Hepatocyte (in vitro differentiated cells): ENCODE data around the gene MTARC2. TPM values are rescaled to one million over a fixed set of nuclear protein-coding genes. Genes with fewer than 3 reads are reported as not detected.

Experiments used
- DNase-seq: peaks from one replicate; pipeline ENCODE4 v3.0.0-alpha.2; 2016; ENCODE audit warnings: low spot score
- H2AFZ ChIP-seq: fragments of 200-600 bp; sonication (generic); 2 replicates; pipeline ENCODE4 v1.6.0; 2016; ENCODE audit warnings: antibody characterized with exemption, mild to moderate bottlenecking
- H3K27ac ChIP-seq: fragments of 200-600 bp; sonication (generic); 2 replicates; pipeline ENCODE4 v1.5.1; 2016; ENCODE audit warnings: mild to moderate bottlenecking
- H3K27me3 ChIP-seq: fragments of 200-600 bp; sonication (generic); 2 replicates; pipeline ENCODE4 v1.6.1; 2016
- H3K36me3 ChIP-seq: fragments of 200-600 bp; sonication (generic); replicated peaks from 2 replicates; pipeline ENCODE4 v1.5.1; 2016; ENCODE audit warnings: low read depth; ENCODE audit not compliant: insufficient read depth
- H3K4me1 ChIP-seq: fragments of 200-600 bp; sonication (generic); 2 replicates; pipeline ENCODE4 v1.5.1; 2016; ENCODE audit warnings: mild to moderate bottlenecking, moderate library complexity; ENCODE audit not compliant: insufficient read depth
- H3K4me2 ChIP-seq: fragments of 200-600 bp; sonication (generic); 2 replicates; pipeline ENCODE4 v1.6.0; 2016
- H3K4me3 ChIP-seq: fragments of 200-600 bp; sonication (generic); 2 replicates; pipeline ENCODE4 v1.5.1; 2016; ENCODE audit warnings: mild to moderate bottlenecking
- H3K79me2 ChIP-seq: fragments of 200-600 bp; sonication (generic); 2 replicates; pipeline ENCODE4 v1.6.0; 2017; ENCODE audit warnings: mild to moderate bottlenecking
- H3K9me2 ChIP-seq: fragments of 200-600 bp; sonication (generic); replicated peaks from 2 replicates; pipeline ENCODE4 v1.6.0; 2017; ENCODE audit warnings: mild to moderate bottlenecking; ENCODE audit not compliant: insufficient read depth
- H3K9me3 ChIP-seq: fragments of 200-600 bp; sonication (generic); 2 replicates; pipeline ENCODE4 v1.5.1; 2016; ENCODE audit warnings: low read depth, mild to moderate bottlenecking
- H4K20me1 ChIP-seq: fragments of 200-600 bp; sonication (generic); 2 replicates; pipeline ENCODE4 v1.6.0; 2016; ENCODE audit warnings: mild to moderate bottlenecking; ENCODE audit not compliant: insufficient read depth, poor library complexity, severe bottlenecking
- EZH2 ChIP-seq: fragments of 200-600 bp; sonication (generic); IDR thresholded peaks from 2 replicates; pipeline ENCODE4 v1.6.1; 2016; ENCODE audit warnings: antibody characterized with exemption, mild to moderate bottlenecking, borderline replicate concordance
- EZH2phosphoT487 ChIP-seq: fragments of 200-600 bp; sonication (generic); IDR thresholded peaks from one replicate; pipeline ENCODE4 v1.6.1; 2018; ENCODE audit warnings: antibody characterized with exemption, mild to moderate bottlenecking, low read depth, moderate library complexity; ENCODE audit not compliant: unreplicated experiment, severe bottlenecking
- WGBS: methylation state at CpG from one replicate; pipeline ENCODE4 v1.1.6; 2016; ENCODE audit warnings: low lambda C conversion rate; ENCODE audit errors: missing lambda C conversion rate; 5-methylcytosine and 5-hydroxymethylcytosine counted together
- polyA plus RNA-seq: library from polyadenylated mRNA; unstranded; fragments of >200 nt; fragmentation: Nextera tagmentation; extraction: Ambion mirVana; gene quantifications from 2 replicates; pipeline ENCODE4 v1.2.1, GENCODE V29; 2016
- total RNA-seq: library from RNA; depleted of rRNA; stranded (reverse); fragments of >200 nt; gene quantifications from 2 replicates; pipeline ENCODE4 v1.2.3, GENCODE V29; 2014
- TF ChIP-seq, protein P1 (sequence below): fragments of 200-600 bp; sonication (generic); IDR thresholded peaks from 2 replicates; pipeline ENCODE4 v1.5.1; 2016; ENCODE audit warnings: antibody characterized with exemption, mild to moderate bottlenecking; ENCODE audit not compliant: poor library complexity

The MTARC2 gene
- total and polyA plus RNA-seq, 2 experiments from 2014 or later: 23.7 to 24.4 TPM

- Histone ChIP-seq H4K20me1 (no peaks in the 10 kb centered on the region), H3K27me3 (no peaks in the 10 kb centered on the region), H3K9me2 (no peaks in the 10 kb centered on the region), H3K4me3 (no peak overlapping the region), H2AFZ (no peak overlapping the region), H3K27ac (no peak overlapping the region), H3K36me3 (no peaks in the 10 kb centered on the region), H3K79me2 (no peaks in the 10 kb centered on the region), H3K9me3 (no peaks in the 10 kb centered on the region), H3K4me1 (no peaks in the 10 kb centered on the region), H3K4me2 (no peak overlapping the region)
- 72% methylated on average over 2 of the region's 2 CpGs for WGBS
- no peak for DNase-seq
- TF ChIP-seq, protein P1, sequence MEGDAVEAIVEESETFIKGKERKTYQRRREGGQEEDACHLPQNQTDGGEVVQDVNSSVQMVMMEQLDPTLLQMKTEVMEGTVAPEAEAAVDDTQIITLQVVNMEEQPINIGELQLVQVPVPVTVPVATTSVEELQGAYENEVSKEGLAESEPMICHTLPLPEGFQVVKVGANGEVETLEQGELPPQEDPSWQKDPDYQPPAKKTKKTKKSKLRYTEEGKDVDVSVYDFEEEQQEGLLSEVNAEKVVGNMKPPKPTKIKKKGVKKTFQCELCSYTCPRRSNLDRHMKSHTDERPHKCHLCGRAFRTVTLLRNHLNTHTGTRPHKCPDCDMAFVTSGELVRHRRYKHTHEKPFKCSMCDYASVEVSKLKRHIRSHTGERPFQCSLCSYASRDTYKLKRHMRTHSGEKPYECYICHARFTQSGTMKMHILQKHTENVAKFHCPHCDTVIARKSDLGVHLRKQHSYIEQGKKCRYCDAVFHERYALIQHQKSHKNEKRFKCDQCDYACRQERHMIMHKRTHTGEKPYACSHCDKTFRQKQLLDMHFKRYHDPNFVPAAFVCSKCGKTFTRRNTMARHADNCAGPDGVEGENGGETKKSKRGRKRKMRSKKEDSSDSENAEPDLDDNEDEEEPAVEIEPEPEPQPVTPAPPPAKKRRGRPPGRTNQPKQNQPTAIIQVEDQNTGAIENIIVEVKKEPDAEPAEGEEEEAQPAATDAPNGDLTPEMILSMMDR: no peak
- TF ChIP-seq EZH2phosphoT487 (no peak), EZH2 (no peak)
Observed at GRCh38 chr1:220741349-220741748, 6.8 kb upstream of the MTARC2 start.

DNA sequence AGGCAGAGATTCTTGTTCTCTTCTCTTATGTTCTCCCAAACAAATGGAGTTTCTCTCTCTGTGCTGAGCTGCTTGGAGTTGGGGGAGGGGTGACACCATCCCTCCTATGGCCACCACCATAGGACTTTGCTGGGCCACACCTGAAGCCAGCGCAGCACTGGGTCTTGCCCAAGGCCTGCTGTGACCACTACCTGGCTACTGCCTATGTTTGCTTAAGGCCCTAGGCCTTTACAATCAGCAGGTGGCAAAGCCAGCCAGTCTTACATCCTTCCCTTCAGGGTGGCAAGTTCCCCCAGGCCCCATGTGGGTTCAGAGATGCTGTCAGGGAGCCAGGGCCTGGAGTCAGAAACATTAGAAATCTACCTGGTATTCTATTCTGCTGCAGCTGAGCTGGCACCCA lies 6.3 kb upstream of the MTARC2 start:
- Histone ChIP-seq H3K4me2 (no peak overlapping the region), H4K20me1 (no peaks in the 10 kb centered on the region), H2AFZ (no peak overlapping the region), H3K9me3 (no peaks in the 10 kb centered on the region), H3K36me3 (no peaks in the 10 kb centered on the region), H3K9me2 (no peaks in the 10 kb centered on the region), H3K4me3 (no peak overlapping the region), H3K27me3 (no peaks in the 10 kb centered on the region), H3K4me1 (no peaks in the 10 kb centered on the region), H3K79me2 (no peaks in the 10 kb centered on the region), H3K27ac (no peak overlapping the region)
- WGBS: 96% methylated on average over 1 of the region's 1 CpG
- TF ChIP-seq EZH2 (no peak), EZH2phosphoT487 (no peak)
- TF ChIP-seq, protein P1: no peak
- no peak for DNase-seq

GRCh38 chr1:220742520-220742919 lies 5.6 kb upstream of the MTARC2 start:
- no peaks in the 10 kb centered on the region for H3K79me2 ChIP-seq
- H2AFZ ChIP-seq: no peak overlapping the region
- 93% methylated on average over 3 of the region's 3 CpGs for WGBS
- TF ChIP-seq EZH2phosphoT487 (no peak), EZH2 (no peak)
- TF ChIP-seq, protein P1: no peak
- peaks cover 3% of the 10 kb centered on the region for H3K4me1 ChIP-seq
- no peaks in the 10 kb centered on the region for H3K9me2 ChIP-seq
- no peak overlapping the region for H3K4me3 ChIP-seq
- H3K36me3 ChIP-seq: no peaks in the 10 kb centered on the region
- no peak overlapping the region for H3K27ac ChIP-seq
- H3K27me3 ChIP-seq: no peaks in the 10 kb centered on the region
- no peaks in the 10 kb centered on the region for H3K9me3 ChIP-seq
- no peaks in the 10 kb centered on the region for H4K20me1 ChIP-seq
- no peak overlapping the region for H3K4me2 ChIP-seq
- no peak for DNase-seq

DNA sequence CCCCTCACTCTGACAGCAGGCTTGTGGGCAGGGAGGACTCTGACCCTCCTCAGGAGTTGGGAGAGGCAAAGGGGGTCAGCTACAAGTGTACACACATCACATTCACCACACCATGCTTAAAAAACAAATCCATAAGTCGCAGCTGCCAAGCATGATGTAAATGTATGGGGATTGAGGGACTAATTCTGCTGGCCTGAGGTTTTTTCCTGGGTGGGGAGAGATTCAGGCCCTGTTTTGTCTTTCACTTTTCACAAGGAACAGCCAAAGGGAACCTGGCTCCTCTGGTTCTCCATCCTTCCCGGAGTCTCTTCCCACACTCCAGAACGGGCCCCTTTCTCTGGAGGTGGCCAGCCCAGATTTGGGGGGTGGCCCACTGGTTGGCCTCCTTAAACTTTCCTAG lies 1.3 kb upstream of the MTARC2 start:
- H3K36me3 ChIP-seq: no peaks in the 10 kb centered on the region
- no peaks in the 10 kb centered on the region for H4K20me1 ChIP-seq
- H2AFZ ChIP-seq: peak overlapping the region; percentile 88
- TF ChIP-seq, protein P1: no peak
- no peak for TF ChIP-seq EZH2phosphoT487
- no peak for TF ChIP-seq EZH2
- peak overlapping the region; percentile 93 for H3K27ac ChIP-seq
- no peak overlapping the region for H3K4me2 ChIP-seq
- DNase-seq: no peak
- 95% methylated on average over 3 of the region's 3 CpGs for WGBS
- peaks cover 18% of the 10 kb centered on the region for H3K4me1 ChIP-seq
- no peaks in the 10 kb centered on the region for H3K9me3 ChIP-seq
- no peak overlapping the region for H3K4me3 ChIP-seq
- H3K9me2 ChIP-seq: no peaks in the 10 kb centered on the region
- H3K79me2 ChIP-seq: peaks cover 27% of the 10 kb centered on the region
- H3K27me3 ChIP-seq: no peaks in the 10 kb centered on the region
